Head of caudate nucleus (tissue), 42 donors: ENCODE data around the gene ZNF195.
"Not testable (repeated sequence)": the region's sequence is repeated elsewhere in the genome, so short reads cannot be mapped to it uniquely, and the experiment has no call there.

ENCODE experiments used
- DNase-seq, 42 donors: peaks; one replicate each; pipeline versions ENCODE4 v3.0.0 to v3.0.0-alpha.2; 2020 to 2021; ENCODE audit warnings: mixed read lengths in 7 of 42
- intact Hi-C: fragments of 100-400 bp; cut with DNase I; formaldehyde crosslinking; loops from one replicate; pipeline ENCODE4 v1.15.0; 2022

Gene ZNF195

DNA sequence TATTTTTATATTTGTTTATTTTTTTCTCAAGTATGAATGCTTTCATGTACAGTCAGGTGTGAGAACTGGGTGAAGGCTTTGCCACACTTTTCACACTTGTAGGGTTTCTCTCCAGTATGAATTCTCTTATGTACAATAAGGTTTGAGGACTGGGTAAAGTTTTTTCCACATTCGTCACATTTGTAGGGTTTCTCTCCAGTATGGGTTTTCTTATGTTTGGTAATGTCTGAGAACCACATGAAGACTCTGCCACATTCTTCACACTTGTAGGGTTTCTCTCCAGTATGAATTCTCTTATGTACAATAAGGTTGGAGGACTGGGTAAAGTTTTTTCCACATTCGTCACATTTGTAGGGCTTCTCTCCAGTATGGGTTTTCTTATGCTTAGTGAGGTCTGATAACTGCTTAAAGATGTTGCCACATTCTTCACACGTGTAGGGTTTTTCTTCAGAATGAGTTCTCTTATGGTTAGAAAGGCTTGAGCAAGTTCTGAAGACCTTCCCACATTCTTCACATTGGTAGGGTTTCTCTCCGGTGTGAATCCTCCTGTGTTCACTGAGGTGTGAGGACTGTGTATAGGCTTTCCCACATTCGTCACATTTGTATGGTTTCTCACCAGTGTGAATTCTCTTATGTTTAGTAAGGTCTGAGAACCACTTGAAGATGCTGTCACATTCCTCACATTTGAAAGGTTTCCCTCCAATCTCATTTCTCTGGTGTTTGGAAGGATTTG is 19.7 kb downstream of the ZNF195 start:
- no peak for DNase-seq
- intact Hi-C loops = no loop called here

DNA sequence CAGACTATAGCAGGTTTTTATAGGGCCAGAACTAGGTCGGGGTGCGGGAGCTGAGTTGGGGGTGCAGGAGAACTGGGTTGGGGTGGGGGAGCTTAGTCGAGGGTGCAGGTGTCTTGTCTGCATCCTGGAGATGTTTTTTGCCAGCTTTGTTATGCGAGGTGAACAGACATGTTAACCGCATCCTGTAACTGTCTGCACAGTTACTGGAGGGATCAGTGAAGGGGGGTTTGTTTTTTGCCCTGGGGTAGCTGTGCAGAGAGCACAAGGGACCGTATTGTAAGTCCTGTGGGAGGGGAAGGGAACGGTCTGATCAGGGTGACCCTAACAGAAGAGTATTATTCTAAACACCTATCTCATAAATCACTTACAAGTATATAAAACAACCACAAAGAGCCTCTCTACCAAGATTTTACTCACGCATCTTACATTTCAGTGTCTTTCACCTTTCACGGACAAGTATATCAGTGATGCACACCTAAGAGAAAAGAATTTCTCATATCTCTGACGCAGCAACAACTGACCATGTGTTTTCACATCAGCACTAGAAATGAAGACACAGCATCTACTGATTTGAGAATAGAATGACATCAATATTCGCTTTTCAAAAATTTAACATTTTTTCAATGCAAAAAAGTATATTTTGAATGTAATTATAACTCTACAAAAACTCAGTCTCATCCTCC is 20.8 kb downstream of the ZNF195 start:
- DNase-seq = no peak
- intact Hi-C loops = no loop called here

DNA sequence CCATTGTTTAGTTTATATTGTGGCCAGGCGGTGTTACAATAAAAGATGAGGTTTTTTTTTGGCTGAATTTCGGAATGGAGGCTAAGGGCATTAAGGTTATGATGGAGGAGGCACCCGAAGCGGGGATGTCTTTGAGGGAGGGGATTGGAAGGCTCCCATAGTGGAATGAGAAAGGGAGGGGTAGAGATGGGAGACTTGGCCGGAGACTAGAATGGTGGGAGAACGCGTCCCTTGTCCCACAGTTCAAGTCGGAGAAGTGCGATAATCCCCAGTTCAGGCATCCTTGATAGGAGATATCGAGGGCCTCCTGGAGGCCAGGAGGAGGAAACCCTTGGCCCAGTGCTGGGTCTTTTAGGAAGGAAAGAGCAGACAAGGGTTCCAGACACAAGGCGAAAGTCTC is 21.6 kb downstream of the ZNF195 start:
- no peak for DNase-seq
- intact Hi-C loops = no loop called here

DNA sequence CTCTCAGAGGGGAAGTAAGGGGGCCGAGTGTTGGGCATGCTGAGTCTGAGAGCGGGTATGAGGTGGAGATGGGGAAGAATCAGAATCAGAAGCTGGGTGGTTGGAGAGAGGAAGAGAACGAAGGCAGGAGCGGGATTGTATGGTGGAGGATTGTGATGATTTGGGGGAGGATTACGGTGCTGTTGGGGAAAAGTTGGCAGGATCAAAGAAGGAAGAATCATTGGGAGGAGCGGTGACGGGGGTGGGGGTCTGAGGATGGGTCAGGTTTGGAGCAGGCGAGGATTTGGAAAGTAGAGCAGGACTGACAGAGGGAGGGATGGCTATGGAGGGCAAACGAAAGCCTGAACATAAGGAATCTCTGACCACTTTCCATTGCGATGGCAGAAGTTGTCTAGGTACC is 22.1 kb downstream of the ZNF195 start:
- intact Hi-C loops = no loop called here
- DNase-seq = no peak

DNA sequence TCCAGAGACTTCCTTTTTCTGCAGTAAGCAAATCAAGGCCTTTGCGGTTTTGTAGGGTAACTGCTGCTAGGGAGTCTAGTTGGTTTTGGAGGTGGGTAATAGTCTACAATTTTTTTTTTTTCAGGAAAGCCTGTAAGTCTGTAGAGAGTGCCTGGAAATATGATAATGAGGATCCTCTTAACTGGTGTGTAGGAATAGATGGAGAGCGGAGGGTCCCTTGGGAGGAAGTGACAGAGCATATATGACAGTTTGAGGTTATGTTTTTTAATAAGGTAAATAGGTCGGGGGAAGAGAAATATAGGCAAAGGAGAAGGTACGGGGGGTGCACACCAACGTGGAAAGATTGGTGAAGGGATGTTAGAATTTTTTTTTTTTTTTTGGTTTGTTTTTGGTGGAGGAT is 25.9 kb downstream of the ZNF195 start:
- no peak for DNase-seq
- intact Hi-C loops = no loop called here

DNA sequence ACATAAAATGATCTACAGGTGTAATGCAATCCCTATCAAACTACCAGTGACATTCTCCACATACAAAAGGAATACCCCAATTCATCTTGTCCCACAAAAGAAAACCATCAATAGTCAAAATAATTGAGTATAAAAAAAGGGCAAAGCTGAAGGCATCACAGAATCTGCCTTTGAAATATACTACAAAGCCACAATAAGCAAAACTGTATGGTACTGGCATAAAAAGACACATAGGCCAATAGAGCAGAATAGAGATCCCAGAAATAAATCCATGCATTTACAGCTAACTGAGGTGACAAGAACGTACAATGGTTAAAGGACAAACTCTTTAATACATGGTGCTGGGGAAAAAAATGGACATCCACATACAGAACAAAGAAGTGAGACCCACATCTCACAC is 31.8 kb downstream of the ZNF195 start:
- intact Hi-C loops = no loop called here
- no peak for DNase-seq

DNA sequence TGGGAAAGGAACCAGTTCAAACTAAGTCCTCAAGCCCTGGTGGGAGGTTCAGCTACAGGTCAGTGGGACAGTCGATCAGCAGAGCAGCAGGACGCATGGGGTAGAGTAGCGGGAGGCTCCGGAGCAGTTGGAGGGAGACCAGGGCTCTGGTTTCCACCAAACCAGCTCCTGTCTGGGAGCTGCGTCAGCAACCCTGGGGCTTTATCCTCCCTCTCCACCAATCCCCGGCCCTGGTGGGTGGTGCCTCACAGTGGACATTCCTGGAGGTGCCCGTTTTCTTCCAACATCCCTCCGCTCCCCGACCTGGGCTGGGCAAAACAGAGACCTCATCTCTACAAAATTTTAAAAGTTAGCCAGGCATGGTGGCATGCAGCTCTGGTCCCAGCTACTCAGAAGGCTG is 32.4 kb downstream of the ZNF195 start:
- intact Hi-C loops = no loop called here
- DNase-seq = no peak

DNA sequence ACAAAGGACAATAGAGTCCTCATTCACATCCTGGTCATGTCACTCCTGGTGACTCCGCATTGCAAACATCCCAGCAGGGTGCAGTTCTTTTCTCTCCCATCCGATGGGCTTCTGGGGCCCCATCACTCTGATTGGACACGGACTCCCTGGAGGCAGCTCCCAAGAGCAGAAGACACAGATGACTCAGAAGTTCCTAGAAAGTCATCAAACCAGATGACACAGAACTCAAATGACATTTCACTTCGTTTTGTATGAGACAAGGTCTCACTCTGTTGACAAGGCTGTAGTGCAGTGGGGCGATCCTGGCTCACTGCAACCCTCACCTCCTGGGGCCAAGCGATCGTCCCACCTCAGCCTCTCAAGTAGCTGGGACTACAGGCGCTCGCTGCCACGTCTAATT is 33.2 kb downstream of the ZNF195 start:
- intact Hi-C loops = no loop called here
- DNase-seq = no peak

DNA sequence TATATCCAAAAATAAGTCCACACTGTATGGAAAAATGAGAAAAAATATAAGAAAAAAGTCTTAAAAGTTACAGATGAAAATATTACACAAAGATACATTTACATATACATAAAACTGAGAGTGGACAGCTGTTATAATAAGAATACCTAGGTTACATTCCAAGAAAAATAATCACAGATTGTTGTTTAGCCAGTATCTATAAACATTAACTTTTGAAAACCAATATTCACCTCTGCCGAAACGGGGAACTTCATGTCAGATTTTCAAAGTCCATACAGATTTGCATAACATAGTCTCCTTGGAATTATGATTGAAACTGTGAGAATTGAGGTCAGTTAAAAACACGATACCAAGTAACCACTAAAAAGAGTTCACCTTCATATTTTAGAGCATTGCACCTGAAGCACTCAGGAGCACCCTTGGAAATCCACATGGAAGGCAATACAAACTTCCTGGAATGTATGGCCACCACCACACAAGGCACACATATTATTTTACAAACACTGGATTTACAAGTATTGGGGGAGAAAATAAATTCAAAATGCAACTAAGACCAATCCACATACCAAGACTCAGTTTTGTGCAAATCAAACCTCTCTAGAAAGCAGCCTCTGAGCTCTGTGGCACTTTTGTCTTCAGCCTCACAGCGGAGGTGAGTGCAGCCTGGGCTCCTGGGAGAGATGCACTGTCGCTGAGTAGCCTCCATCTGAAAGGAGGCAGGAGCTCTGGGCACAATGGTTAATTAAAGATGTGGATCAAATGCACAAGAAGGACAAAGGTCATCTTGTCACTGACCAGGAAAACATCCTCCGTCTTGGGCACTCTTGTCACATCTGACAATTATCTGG is 34.4 kb downstream of the ZNF195 start:
- DNase-seq = no peak
- intact Hi-C loops = no loop called here

DNA sequence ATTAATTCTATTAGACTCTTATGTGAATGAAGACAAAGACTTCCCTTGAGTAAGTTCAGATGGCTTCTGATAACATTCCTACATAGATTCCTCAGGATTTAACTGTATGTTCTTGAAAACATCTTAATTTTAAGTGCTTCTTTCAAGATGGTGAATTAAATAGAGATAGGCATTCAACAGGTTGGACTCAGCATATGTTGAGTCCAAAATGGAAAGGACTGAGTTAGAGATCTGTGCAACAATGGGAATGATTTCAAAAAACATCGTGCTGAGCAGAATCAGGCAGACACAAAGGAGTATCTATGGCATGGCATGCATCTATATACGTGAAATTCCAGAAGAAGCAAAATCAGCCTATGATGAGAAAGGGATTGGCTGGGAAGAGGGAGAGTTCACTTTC is 36.2 kb downstream of the ZNF195 start:
- DNase-seq = no peak
- intact Hi-C loops = no loop called here

DNA sequence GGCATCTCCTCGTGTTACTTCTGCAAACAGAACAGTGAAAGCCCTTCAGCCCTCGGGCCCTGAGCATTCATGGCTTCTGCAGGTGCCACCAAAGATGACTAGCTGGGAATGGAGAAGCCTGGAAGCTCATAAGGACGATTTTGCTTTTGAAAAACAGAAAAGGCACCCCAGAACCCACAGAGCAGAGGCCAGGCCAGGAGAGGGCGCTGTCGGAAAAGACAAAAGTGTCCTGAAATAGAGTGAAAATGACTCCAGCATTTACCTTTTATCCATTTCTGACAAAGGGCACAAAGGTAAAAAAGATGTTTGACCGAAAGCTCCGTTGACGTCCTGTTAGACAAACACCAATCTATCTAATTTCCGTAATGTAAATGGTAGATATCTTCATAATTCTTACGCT is 37.6 kb downstream of the ZNF195 start:
- peak in 40 of 42 donors; percentile 18 to 85 (median 64) for DNase-seq
- intact Hi-C loops = no loop called here

DNA sequence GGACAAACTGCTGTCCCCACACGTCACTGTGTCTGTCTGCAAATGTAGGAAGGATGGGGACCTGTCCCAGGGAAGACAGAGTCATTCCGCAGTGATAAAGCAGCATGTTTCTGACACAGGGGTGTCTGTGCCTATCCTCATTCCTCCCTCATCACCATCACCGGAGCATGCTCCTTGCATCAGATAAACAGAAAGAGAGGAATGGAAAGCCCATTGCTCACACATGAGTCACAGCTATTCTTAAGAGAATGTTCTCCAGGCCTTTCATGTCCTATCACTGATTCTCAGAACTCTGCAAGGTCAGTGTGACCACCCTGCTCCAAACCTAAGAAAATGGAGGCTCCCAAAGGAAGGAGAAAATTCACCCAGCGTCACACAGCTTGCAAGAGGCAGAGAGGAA is 38.9 kb downstream of the ZNF195 start:
- no peak for DNase-seq
- intact Hi-C loops = no loop called here

DNA sequence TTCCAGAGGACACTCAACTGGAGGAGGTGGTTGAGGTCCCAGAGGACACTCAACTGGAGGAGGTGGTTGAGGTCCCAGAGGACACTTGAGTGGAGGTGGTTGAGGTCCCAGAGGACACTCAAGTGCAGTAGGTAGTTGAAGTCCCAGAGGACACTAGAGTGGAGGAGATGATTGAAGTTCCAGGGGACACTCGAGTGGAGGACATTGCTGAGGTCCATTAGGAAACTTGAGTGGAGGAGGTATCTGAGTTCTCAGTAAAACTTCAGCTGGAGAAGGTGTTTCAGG is 39.7 kb downstream of the ZNF195 start:
- intact Hi-C loops = no loop called here
- DNase-seq = no peak

DNA sequence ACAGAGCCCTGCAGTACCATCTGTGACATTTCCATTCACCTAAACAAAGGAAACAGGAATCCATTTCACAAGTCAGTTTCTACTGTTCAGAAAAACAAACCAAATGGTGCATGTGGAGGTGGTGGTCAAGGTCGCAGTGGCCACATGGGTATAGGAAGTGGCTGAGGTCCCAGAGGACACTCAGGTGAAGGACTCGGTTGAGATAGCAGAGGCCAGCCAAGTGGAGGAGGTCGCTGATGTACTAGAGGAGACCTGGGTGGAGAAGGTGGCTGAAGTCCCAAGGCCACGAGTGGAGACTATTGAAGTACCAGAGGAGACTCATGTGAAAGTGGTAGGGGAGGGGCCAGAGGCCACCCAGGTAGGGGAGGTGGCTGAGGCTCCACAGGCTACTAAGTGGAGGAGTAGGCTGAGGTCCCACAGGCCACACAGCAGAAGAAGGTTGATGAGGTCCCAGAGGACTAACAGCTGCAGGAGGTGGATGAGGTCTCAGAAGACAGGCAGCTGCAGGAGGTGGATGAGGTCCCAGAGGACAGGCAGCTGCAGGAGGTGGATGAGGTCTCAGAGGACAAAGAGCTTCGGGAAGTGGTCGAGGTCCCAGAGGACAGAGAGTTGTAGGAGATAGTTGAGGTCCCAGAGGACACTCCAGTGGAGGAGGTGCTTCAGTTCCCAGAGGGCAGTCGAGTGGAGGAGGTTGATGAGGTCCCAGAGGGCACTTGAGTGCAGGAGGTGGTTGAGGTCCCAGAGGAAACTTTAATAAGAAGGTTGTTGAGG is 40.2 kb downstream of the ZNF195 start:
- intact Hi-C loops = no loop called here

DNA sequence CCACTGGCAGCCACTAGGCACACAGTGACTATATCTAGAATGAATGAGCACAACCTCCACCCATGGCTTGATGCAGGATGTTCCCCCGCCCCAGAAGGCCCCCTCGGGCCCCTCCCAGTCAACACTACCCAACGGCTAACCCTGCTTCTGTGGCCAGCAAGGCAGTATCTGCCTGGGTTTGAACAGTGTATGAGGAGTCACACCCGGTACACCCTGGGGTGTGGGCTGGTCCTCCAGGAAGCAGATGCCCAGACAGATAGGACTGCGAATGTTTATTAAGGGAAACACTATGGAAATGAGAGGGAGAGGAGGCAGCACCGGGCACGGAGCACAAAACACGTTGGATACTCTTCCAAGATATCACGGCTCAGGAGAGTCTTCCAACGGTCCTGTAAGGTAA is 42.5 kb downstream of the ZNF195 start:
- DNase-seq, intact Hi-C loops: not testable (repeated sequence)

More for the DNA sequence above, 40.2 kb downstream of the ZNF195 start:
- no peak for DNase-seq

DNA sequence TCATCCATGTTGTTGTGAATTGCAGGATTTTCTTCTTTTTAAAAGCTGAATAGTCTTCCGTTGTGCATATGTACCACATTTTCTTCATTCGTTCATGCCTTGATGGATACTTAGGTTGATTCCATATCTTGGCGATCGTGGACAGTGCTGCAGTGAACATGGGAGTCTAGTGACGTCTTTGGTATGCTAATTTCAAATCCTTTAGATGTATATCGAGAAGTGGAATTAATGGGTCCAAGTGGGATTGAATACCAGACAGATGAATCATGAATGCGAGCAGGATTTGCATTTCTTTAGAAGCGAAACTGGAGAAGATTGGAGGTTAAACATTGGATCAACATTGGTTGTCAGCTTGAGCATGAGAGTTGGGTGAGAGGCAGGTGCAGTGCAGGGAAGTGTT is 45.8 kb downstream of the ZNF195 start:
- DNase-seq, intact Hi-C loops: not testable (repeated sequence)

DNA sequence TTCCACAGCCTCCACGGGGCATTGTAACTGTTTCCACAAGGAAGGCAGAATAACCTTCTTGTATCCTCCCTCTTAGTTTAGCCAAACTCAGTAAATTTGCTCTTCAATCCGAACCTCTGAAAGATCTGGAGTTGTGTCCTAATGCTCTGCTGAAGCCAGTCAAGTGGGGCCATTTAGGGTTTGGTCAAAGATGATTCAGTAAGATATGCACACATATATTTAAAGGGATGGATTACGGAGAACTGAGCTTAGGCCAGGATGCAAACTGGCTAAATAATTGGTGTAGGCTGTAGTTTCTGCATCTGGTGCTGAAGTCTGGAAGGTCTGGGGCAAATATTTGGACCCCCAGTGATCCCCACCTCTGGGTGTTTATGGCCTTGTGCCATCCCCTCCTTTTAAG is 47.9 kb downstream of the ZNF195 start:
- DNase-seq, intact Hi-C loops: not testable (repeated sequence)

DNA sequence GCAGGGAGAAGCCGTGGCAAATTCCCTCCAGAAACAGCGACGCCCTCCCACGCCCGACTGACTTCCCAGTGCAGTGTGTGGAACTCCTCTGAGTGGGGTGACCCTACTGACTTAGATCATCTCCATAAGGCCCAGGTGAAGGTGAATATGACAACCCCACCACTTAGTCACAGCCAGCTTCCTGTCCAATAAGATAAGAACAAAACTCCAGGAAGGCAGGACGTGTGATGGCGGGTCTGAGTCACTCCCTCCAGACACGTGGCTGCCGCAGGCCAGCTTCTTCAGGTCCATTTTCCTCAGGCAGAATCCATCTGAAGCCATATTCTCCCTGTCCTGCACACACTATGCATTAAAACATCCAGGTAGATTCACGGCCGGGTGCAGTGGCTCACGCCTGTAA is 48.9 kb downstream of the ZNF195 start:
- intact Hi-C loops, DNase-seq: not testable (repeated sequence)

DNA sequence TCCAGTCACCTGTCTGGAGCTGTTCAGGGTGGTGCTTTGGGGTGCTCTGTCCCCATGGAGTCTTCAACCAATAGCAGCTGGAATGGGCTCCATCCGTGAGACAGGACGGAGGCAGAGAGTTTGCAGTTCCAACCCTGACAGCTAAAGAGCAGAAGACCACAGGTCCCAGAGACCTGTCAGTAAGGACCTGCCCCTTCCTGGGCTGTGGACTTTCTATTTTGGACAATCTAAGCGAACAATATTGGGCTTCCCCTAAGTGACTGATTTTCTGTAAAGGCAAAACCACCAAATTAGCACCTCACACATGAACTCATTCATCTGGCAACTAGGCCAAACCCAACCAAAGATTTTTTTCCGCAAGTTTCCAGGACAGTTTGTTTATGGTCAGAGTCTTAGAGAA is 50.4 kb downstream of the ZNF195 start:
- DNase-seq, intact Hi-C loops: not testable (repeated sequence)

DNA sequence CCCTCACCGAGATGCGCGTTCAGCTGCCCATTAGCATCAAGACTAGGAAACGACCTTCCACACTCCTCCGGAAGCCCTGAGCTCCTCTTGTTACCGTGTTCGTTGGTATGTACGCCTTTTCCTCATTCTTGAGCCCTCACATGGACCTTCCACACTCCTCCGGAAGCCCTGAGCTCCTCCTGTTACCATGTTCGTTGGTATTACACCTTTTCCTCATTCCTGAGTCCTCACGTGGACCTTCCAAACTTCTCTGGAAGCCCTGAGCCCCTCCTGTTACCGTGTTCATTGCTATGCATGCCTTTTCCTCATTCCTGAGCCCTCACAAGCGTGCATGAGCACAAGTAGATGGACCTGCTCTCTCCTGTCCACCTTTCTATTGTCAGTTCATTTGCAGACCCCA is 52.5 kb downstream of the ZNF195 start:
- intact Hi-C loops, DNase-seq: not testable (repeated sequence)
